Fibroblast of lung (primary cell): ENCODE data around the gene GFPT2. TPM values are rescaled to one million over a fixed set of nuclear protein-coding genes. Genes with fewer than 3 reads are reported as not detected.

Experiments
- DNase-seq, 2 donors: peaks; one replicate each; pipeline versions ENCODE4 v3.0.0 to v3.0.0-alpha.2; 2010; ENCODE audit warnings: low read depth in 2 of 2
- H2AFZ ChIP-seq: 2 replicates; pipeline ENCODE4 v1.5.1; 2012; ENCODE audit warnings: low read length, control low read depth, inconsistent platforms
- H3K27ac ChIP-seq: 2 replicates; pipeline ENCODE4 v1.5.1; 2011; ENCODE audit warnings: low read length, control low read depth; ENCODE audit not compliant: insufficient read depth
- H3K27me3 ChIP-seq: 2 replicates; pipeline ENCODE4 v1.5.1; 2011; ENCODE audit warnings: mild to moderate bottlenecking, low read length; ENCODE audit not compliant: control insufficient read depth, insufficient read depth
- H3K36me3 ChIP-seq: 2 replicates; pipeline ENCODE4 v1.5.1; 2011; ENCODE audit warnings: low read length; ENCODE audit not compliant: control insufficient read depth, insufficient read depth
- H3K4me1 ChIP-seq: 2 replicates; pipeline ENCODE4 v1.5.1; 2011; ENCODE audit warnings: low read length; ENCODE audit not compliant: control insufficient read depth, insufficient read depth; ENCODE audit errors: extremely low read depth
- H3K4me2 ChIP-seq: 2 replicates; pipeline ENCODE4 v1.5.1; 2011; ENCODE audit warnings: low read length, control low read depth; ENCODE audit not compliant: insufficient read depth; ENCODE audit errors: extremely low read depth
- H3K4me3 ChIP-seq, 4 experiments: fragments of 200-600 bp in 1 of 4; sonication (generic) in 1 of 4; replicated peaks in 1 of 4; 2 replicates each; pipeline ENCODE4 v1.5.1; 2011 to 2016; ENCODE audit warnings: low read length in 4 of 4, low read depth in 3 of 4, mild to moderate bottlenecking in 3 of 4, control low read depth in 2 of 4, inconsistent platforms in 1 of 4, mixed read lengths in 1 of 4; ENCODE audit not compliant: insufficient read depth in 1 of 4; ENCODE audit errors: control extremely low read depth in 1 of 4
- H3K79me2 ChIP-seq: 2 replicates; pipeline ENCODE4 v1.5.1; 2012; ENCODE audit warnings: mild to moderate bottlenecking, low read length, inconsistent platforms; ENCODE audit not compliant: control insufficient read depth, insufficient read depth
- H3K9ac ChIP-seq: 2 replicates; pipeline ENCODE4 v1.5.1; 2011; ENCODE audit warnings: mild to moderate bottlenecking, low read length, control low read depth; ENCODE audit not compliant: insufficient read depth
- H3K9me3 ChIP-seq: 2 replicates; pipeline ENCODE4 v1.5.1; 2012; ENCODE audit warnings: low read depth, low read length; ENCODE audit not compliant: control insufficient read depth, insufficient read depth
- H4K20me1 ChIP-seq: 2 replicates; pipeline ENCODE4 v1.5.1; 2011; ENCODE audit warnings: low read length; ENCODE audit not compliant: control insufficient read depth, insufficient read depth; ENCODE audit errors: extremely low read depth
- CTCF ChIP-seq, 2 donors: IDR thresholded peaks in 1 of 2; conservative IDR thresholded peaks in 1 of 2; 1 replicate in 1 of 2; 2 replicates in 1 of 2; pipeline ENCODE4 v1.5.1; 2011 to 2012; ENCODE audit warnings: low read length in 2 of 2, control low read depth in 1 of 2, inconsistent platforms in 1 of 2, low read depth in 1 of 2, mild to moderate bottlenecking in 1 of 2
- EZH2 ChIP-seq: IDR thresholded peaks from 2 replicates; pipeline ENCODE4 v1.5.1; 2012; ENCODE audit warnings: low read length, control low read depth, mild to moderate bottlenecking; ENCODE audit errors: missing control alignments
- polyA plus RNA-seq, 2 donors: library from polyadenylated mRNA; depleted of rRNA in 1 of 2; stranded (reverse) in 1 of 2; unstranded in 1 of 2; fragments of >200 nt; gene quantifications; 2 replicates each; pipeline ENCODE4 v1.2.1, GENCODE V29; 2011 to 2012; ENCODE audit warnings: missing spikeins in 1 of 2
- total RNA-seq: library from RNA; depleted of rRNA; stranded (reverse); fragments of >200 nt; gene quantifications from 2 replicates; pipeline ENCODE4 v1.2.1, GENCODE V29; 2014

GFPT2 gene
- total and polyA plus RNA-seq, 2 donors (not counting 1 experiment from before 2014, with no cell fraction given): 6.1 to 19.3 TPM

GRCh38 chr5:180311216-180311615 is 41.9 kb downstream of the GFPT2 start:
- H3K79me2 ChIP-seq: no peaks in the 10 kb centered on the region
- H3K4me3 ChIP-seq: no peak overlapping the region
- H3K27ac ChIP-seq: no peak overlapping the region
- DNase-seq: no peak
- TF ChIP-seq EZH2 (no peak), CTCF (conservative IDR thresholded peaks at IDR 0.05 in 1 of 2, IDR thresholded peaks at IDR 0.05 in 1 of 2; ENCODE audit: low read depth in 1 of 2, low read length in 2 of 2) (no peak)
- no peaks in the 10 kb centered on the region for H4K20me1 ChIP-seq
- H3K36me3 ChIP-seq: no peaks in the 10 kb centered on the region
- H3K9me3 ChIP-seq: no peaks in the 10 kb centered on the region
- H3K9ac ChIP-seq: no peak overlapping the region
- H3K4me1 ChIP-seq: no peaks in the 10 kb centered on the region
- no peak overlapping the region for H2AFZ ChIP-seq
- H3K4me2 ChIP-seq: no peak overlapping the region
- no peaks in the 10 kb centered on the region for H3K27me3 ChIP-seq

GRCh38 chr5:180306796-180307195 is 46.3 kb downstream of the GFPT2 start:
- no peaks in the 10 kb centered on the region for H3K27me3 ChIP-seq
- H3K9ac ChIP-seq: no peak overlapping the region
- H3K4me2 ChIP-seq: no peak overlapping the region
- no peaks in the 10 kb centered on the region for H3K36me3 ChIP-seq
- H4K20me1 ChIP-seq: no peaks in the 10 kb centered on the region
- H3K4me1 ChIP-seq: no peaks in the 10 kb centered on the region
- no peaks in the 10 kb centered on the region for H3K79me2 ChIP-seq
- TF ChIP-seq EZH2 (no peak), CTCF (conservative IDR thresholded peaks at IDR 0.05 in 1 of 2, IDR thresholded peaks at IDR 0.05 in 1 of 2; ENCODE audit: low read depth in 1 of 2, low read length in 2 of 2) (no peak)
- no peak overlapping the region for H2AFZ ChIP-seq
- H3K9me3 ChIP-seq: no peaks in the 10 kb centered on the region
- no peak overlapping the region for H3K4me3 ChIP-seq
- H3K27ac ChIP-seq: no peak overlapping the region
- DNase-seq: no peak

GRCh38 chr5:180305481-180305880 is 47.7 kb downstream of the GFPT2 start:
- no peaks in the 10 kb centered on the region for H3K9me3 ChIP-seq
- no peak overlapping the region for H3K9ac ChIP-seq
- TF ChIP-seq EZH2 (no peak), CTCF (conservative IDR thresholded peaks at IDR 0.05 in 1 of 2, IDR thresholded peaks at IDR 0.05 in 1 of 2; ENCODE audit: low read depth in 1 of 2, low read length in 2 of 2) (no peak)
- no peaks in the 10 kb centered on the region for H3K4me1 ChIP-seq
- no peak for DNase-seq
- H3K4me3 ChIP-seq: no peak overlapping the region
- no peak overlapping the region for H2AFZ ChIP-seq
- H3K27ac ChIP-seq: no peak overlapping the region
- no peaks in the 10 kb centered on the region for H3K79me2 ChIP-seq
- H3K36me3 ChIP-seq: no peaks in the 10 kb centered on the region
- no peak overlapping the region for H3K4me2 ChIP-seq
- no peaks in the 10 kb centered on the region for H4K20me1 ChIP-seq
- H3K27me3 ChIP-seq: no peaks in the 10 kb centered on the region
